Measurements from ENCODE around the gene CCDC81. TPM values are rescaled to one million over a fixed set of nuclear protein-coding genes. Genes with fewer than 3 reads are reported as not detected.

CCDC81 gene
- polyA plus RNA-seq, 2 of the 4 experiments (the other 2 are of a cell fraction): 0.30 to 0.71 TPM

DNA sequence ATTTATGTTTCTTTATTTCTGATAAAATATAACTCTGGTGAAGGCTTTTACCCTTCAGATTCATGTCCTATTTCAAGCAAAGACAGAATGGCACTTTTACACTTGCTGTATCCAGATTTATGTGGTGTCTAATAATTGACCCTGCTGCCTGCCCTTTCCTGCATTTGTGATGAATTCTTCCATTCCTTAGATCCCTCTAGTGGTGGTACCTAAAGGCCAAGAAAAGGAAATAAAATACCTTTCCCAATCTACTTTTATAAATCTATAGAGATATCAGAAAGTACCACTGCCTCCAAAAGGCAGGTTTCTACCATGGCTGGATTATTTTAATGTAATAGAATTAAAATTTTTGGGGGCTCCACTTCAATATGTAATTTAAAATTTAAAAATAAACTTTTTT is 34.2 kb downstream of the CCDC81 start:
- no peaks in the 10 kb centered on the region for H3K9me3 ChIP-seq
- H3K4me3 ChIP-seq: no peak overlapping the region
- ChIA-PET POLR2A (no interaction called here), CTCF (interaction anchor here (0.8 kb wide), 1 partner anchor 11 kb away, joined by 3 read pairs; no protein-coding TSS in a partner anchor)
- H3K4me1 ChIP-seq: no peaks in the 10 kb centered on the region
- no peak overlapping the region for H3K27ac ChIP-seq
- ATAC-seq (0 out of 6 replicates have a peak, but pooled peaks of 1 of the 2 experiments have one; percentile 27), FAIRE-seq (no peak), DNase-seq (ENCODE audit: low read depth in 1 of 2, low spot score in 1 of 2) (peak in 1 of 2 experiments; percentile 32)
- H3K4me2 ChIP-seq: no peak overlapping the region
- TF ChIP-seq SREBF2 (IDR thresholded peaks at IDR 0.05) (no peak), TP53 (CRISPR knock-in tag; IDR thresholded peaks at IDR 0.05) (no peak), SMC3 (IDR thresholded peaks at IDR 0.05) (0 out of 3 replicates have a peak, but pooled peaks have one; percentile 18), CBX2 (IDR thresholded peaks at IDR 0.05; ENCODE audit: borderline replicate concordance, low read depth) (no peak), JUN (IDR thresholded peaks at IDR 0.05) (no peak), MAZ (IDR thresholded peaks at IDR 0.05; ENCODE audit: borderline replicate concordance, low read depth, low read length) (no peak), RAD21 (conservative IDR thresholded peaks at IDR 0.05 in 1 of 2, IDR thresholded peaks at IDR 0.05 in 1 of 2) (peak in 1 of 2 experiments; percentile 31; a peak in 1 of 5 replicates), HDAC2 (IDR thresholded peaks at IDR 0.05) (no peak), MAFK (IDR thresholded peaks at IDR 0.05; ENCODE audit: partially characterized antibody) (no peak), E2F6 (IDR thresholded peaks at IDR 0.05; ENCODE audit: borderline replicate concordance, low read depth) (no peak), ESRRA (IDR thresholded peaks at IDR 0.05; ENCODE audit: borderline replicate concordance, low read length) (no peak), CBX8 (IDR thresholded peaks at IDR 0.05) (no peak)
- TF ChIP-seq, protein P1, sequence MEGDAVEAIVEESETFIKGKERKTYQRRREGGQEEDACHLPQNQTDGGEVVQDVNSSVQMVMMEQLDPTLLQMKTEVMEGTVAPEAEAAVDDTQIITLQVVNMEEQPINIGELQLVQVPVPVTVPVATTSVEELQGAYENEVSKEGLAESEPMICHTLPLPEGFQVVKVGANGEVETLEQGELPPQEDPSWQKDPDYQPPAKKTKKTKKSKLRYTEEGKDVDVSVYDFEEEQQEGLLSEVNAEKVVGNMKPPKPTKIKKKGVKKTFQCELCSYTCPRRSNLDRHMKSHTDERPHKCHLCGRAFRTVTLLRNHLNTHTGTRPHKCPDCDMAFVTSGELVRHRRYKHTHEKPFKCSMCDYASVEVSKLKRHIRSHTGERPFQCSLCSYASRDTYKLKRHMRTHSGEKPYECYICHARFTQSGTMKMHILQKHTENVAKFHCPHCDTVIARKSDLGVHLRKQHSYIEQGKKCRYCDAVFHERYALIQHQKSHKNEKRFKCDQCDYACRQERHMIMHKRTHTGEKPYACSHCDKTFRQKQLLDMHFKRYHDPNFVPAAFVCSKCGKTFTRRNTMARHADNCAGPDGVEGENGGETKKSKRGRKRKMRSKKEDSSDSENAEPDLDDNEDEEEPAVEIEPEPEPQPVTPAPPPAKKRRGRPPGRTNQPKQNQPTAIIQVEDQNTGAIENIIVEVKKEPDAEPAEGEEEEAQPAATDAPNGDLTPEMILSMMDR (IDR thresholded peaks at IDR 0.05): peak; percentile 39

GRCh38 chr11:86414032-86414431 is 39.3 kb downstream of the CCDC81 start:
- ATAC-seq (no peak), DNase-seq (ENCODE audit: low read depth in 1 of 2, low spot score in 1 of 2) (no peak)
- CTCF ChIA-PET: interaction anchor here (0.6 kb wide), 1 partner anchor 653 kb away, joined by 3 read pairs; no protein-coding TSS in a partner anchor

GRCh38 chr11:86415026-86415425 is 40.3 kb downstream of the CCDC81 start:
- WGBS (ENCODE audit: missing lambda C conversion rate): 65% methylated on average over 4 of the region's 4 CpGs
- POLR2A ChIA-PET: no interaction called here
- no peak for FAIRE-seq
- no peak overlapping the region for H3K27ac ChIP-seq
- H3K4me2 ChIP-seq: no peak overlapping the region
- H3K4me3 ChIP-seq: no peak overlapping the region
- ATAC-seq: no peak
- no peaks in the 10 kb centered on the region for H3K9me3 ChIP-seq
- DNase-seq (ENCODE audit: low read depth in 1 of 2, low spot score in 1 of 2): no peak
- CTCF ChIA-PET: interaction anchor here (1.3 to 2.1 kb wide), 2 partner anchors 8 to 14 kb away, joined by 3 to 5 read pairs; no protein-coding TSS in a partner anchor
- H3K4me1 ChIP-seq: no peaks in the 10 kb centered on the region
- TF ChIP-seq NR3C1 (IDR thresholded peaks at IDR 0.05): no peak
- no peak for TF ChIP-seq ZC3H11A (IDR thresholded peaks at IDR 0.05)
- no peak for TF ChIP-seq EP300 (IDR thresholded peaks at IDR 0.05)
- TF ChIP-seq HEYL (CRISPR knock-in tag; IDR thresholded peaks at IDR 0.05): no peak
- TF ChIP-seq CBX8 (IDR thresholded peaks at IDR 0.05): no peak
- no peak for TF ChIP-seq JUNB (IDR thresholded peaks at IDR 0.05)
- TF ChIP-seq RCOR1 (IDR thresholded peaks at IDR 0.05; ENCODE audit: low read depth, low read length): no peak
- no peak for TF ChIP-seq TP53 (CRISPR knock-in tag; IDR thresholded peaks at IDR 0.05)
- TF ChIP-seq RARB (CRISPR knock-in tag; IDR thresholded peaks at IDR 0.05): no peak
- no peak for TF ChIP-seq RNF2 (IDR thresholded peaks at IDR 0.05; ENCODE audit: borderline replicate concordance, low read depth)
- TF ChIP-seq, protein P1 (IDR thresholded peaks at IDR 0.05): no peak
- TF ChIP-seq FOSL2 (IDR thresholded peaks at IDR 0.05): no peak
- no peak for TF ChIP-seq FOSL2 (CRISPR knock-in tag; IDR thresholded peaks at IDR 0.05)
- no peak for TF ChIP-seq HMGXB4 (CRISPR knock-in tag; IDR thresholded peaks at IDR 0.05; ENCODE audit: borderline replicate concordance)
- no peak for TF ChIP-seq HES2 (IDR thresholded peaks at IDR 0.05)

More at GRCh38 chr11:86414032-86414431, 39.3 kb downstream of the CCDC81 start:
- TF ChIP-seq CHD4 (IDR thresholded peaks at IDR 0.05; ENCODE audit: borderline replicate concordance) (no peak), NFE2L2 (conservative IDR thresholded peaks at IDR 0.05; ENCODE audit: low read length) (no peak), HEYL (CRISPR knock-in tag; IDR thresholded peaks at IDR 0.05) (no peak), JUN (IDR thresholded peaks at IDR 0.05) (no peak), TP53 (CRISPR knock-in tag; IDR thresholded peaks at IDR 0.05) (no peak), MAZ (IDR thresholded peaks at IDR 0.05; ENCODE audit: borderline replicate concordance, low read depth, low read length) (no peak)
- TF ChIP-seq, protein P2, sequence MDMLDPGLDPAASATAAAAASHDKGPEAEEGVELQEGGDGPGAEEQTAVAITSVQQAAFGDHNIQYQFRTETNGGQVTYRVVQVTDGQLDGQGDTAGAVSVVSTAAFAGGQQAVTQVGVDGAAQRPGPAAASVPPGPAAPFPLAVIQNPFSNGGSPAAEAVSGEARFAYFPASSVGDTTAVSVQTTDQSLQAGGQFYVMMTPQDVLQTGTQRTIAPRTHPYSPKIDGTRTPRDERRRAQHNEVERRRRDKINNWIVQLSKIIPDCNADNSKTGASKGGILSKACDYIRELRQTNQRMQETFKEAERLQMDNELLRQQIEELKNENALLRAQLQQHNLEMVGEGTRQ (IDR thresholded peaks at IDR 0.05): no peak
- POLR2A ChIA-PET: no interaction called here
- Histone ChIP-seq H3K27ac (no peak overlapping the region), H3K4me1 (no peaks in the 10 kb centered on the region), H3K4me3 (no peak overlapping the region), H3K4me2 (no peak overlapping the region), H3K9me3 (no peaks in the 10 kb centered on the region)
- 96% methylated on average over 2 of the region's 2 CpGs for WGBS (ENCODE audit: missing lambda C conversion rate)
- FAIRE-seq: no peak
